Natural killer cell treated with Interleukin-12 subunit alpha and Interleukin-12 subunit beta and Interleukin-15 and Interleukin-18, amount 100 ng/mL, for 72 hours (primary cell): ENCODE results near the gene BACH2. TPM values are rescaled to one million over a fixed set of nuclear protein-coding genes. Genes with fewer than 3 reads are reported as not detected.
"Not testable (repeated sequence)": the region's sequence is repeated elsewhere in the genome, so short reads cannot be mapped to it uniquely, and the experiment has no call there.

ENCODE experiments used
- ATAC-seq, 2 donors: fragments of 150-1000 bp; cut with Tn5 transposase in 1 of 2; sonication (Bioruptor Pico), chemical (Tn5 transposase) in 1 of 2; 2 replicates each; pipeline ENCODE4 v1.10.0; 2021
- DNase-seq: peaks from one replicate; pipeline ENCODE4 v3.0.0; 2022; ENCODE audit warnings: low spot score
- H3K27ac Mint-ChIP-seq, 2 donors: 1 replicate in 1 of 2; 2 replicates in 1 of 2; pipeline ENCODE4 v1.8.0; 2022; ENCODE audit warnings: mixed read lengths in 2 of 2, mild to moderate bottlenecking in 1 of 2, moderate library complexity in 1 of 2
- H3K27me3 Mint-ChIP-seq, 2 donors: 1 replicate in 1 of 2; 2 replicates in 1 of 2; pipeline ENCODE4 v1.8.0; 2022; ENCODE audit warnings: mixed read lengths in 2 of 2
- H3K36me3 Mint-ChIP-seq: one replicate; pipeline ENCODE4 v1.8.0; 2022; ENCODE audit warnings: mixed read lengths
- H3K4me1 Mint-ChIP-seq, 2 donors: 1 replicate in 1 of 2; 2 replicates in 1 of 2; pipeline ENCODE4 v1.8.0; 2022; ENCODE audit warnings: low read depth in 2 of 2, mixed read lengths in 2 of 2, mild to moderate bottlenecking in 1 of 2
- H3K4me3 Mint-ChIP-seq: one replicate; pipeline ENCODE4 v1.8.0; 2022; ENCODE audit warnings: mixed read lengths
- H3K9me3 Mint-ChIP-seq: 2 replicates; pipeline ENCODE4 v1.8.0; 2022; ENCODE audit warnings: mixed read lengths
- total RNA-seq, 2 donors: library from RNA; stranded (reverse); gene quantifications; one replicate each; pipeline ENCODE4 v1.2.3, GENCODE V29; 2022

The BACH2 gene
- total RNA-seq, 2 donors from 2014 or later, result 3.1 to 5.8 TPM

- H3K36me3 Mint-ChIP-seq, result no peaks in the 10 kb centered on the region
- peaks cover 3% of the 10 kb centered on the region in 2 donors for H3K4me1 Mint-ChIP-seq
- peak in 1 of 2 donors; percentile 80 for ATAC-seq
Observed at GRCh38 chr6:89979481-89980119, 317.0 kb downstream of the BACH2 start.

GRCh38 chr6:89978749-89979145 is 317.9 kb downstream of the BACH2 start:
- Mint-ChIP-seq H3K9me3 (no peaks in the 10 kb centered on the region), H3K27me3 (no peaks in the 10 kb centered on the region), H3K4me3 (no peak overlapping the region), H3K27ac (no peak overlapping the region), H3K4me1 (peaks cover 3% of the 10 kb centered on the region in 2 donors), H3K36me3 (no peaks in the 10 kb centered on the region)
- DNase-seq (no peak), ATAC-seq (no peak)

More at GRCh38 chr6:89979481-89980119, 317.0 kb downstream of the BACH2 start:
- DNase-seq, result no peak
- H3K4me3 Mint-ChIP-seq, result no peak overlapping the region
- no peaks in the 10 kb centered on the region for H3K9me3 Mint-ChIP-seq
- no peak overlapping the region for H3K27ac Mint-ChIP-seq
- no peaks in the 10 kb centered on the region for H3K27me3 Mint-ChIP-seq

- ATAC-seq, result no peak
- no peaks in the 10 kb centered on the region for H3K9me3 Mint-ChIP-seq
- H3K4me1 Mint-ChIP-seq, result peaks cover 3% of the 10 kb centered on the region in 2 donors
- H3K27me3 Mint-ChIP-seq, result no peaks in the 10 kb centered on the region
- no peaks in the 10 kb centered on the region for H3K36me3 Mint-ChIP-seq
- DNase-seq, result no peak
- H3K4me3 Mint-ChIP-seq, result no peak overlapping the region
- no peak overlapping the region for H3K27ac Mint-ChIP-seq
Observed at GRCh38 chr6:89977808-89978748, 318.6 kb downstream of the BACH2 start.

- Mint-ChIP-seq H3K36me3 (no peaks in the 10 kb centered on the region), H3K4me3 (no peak overlapping the region), H3K27ac (no peak overlapping the region), H3K27me3 (no peaks in the 10 kb centered on the region), H3K4me1 (peaks cover 3 to 5% of the 10 kb centered on the region in 2 donors), H3K9me3 (no peaks in the 10 kb centered on the region)
- ATAC-seq (no peak), DNase-seq (no peak)
Observed at GRCh38 chr6:89976694-89977020, 320.0 kb downstream of the BACH2 start.

- Mint-ChIP-seq H3K27ac (peak overlapping the region in 1 of 2 donors; percentile 15), H3K27me3 (no peaks in the 10 kb centered on the region), H3K4me1 (peaks cover 3 to 8% of the 10 kb centered on the region in 2 donors), H3K9me3 (no peaks in the 10 kb centered on the region), H3K4me3 (no peak overlapping the region), H3K36me3 (no peaks in the 10 kb centered on the region)
- no peak for ATAC-seq
- no peak for DNase-seq
Observed at GRCh38 chr6:89975991-89976693, 320.5 kb downstream of the BACH2 start.

- Mint-ChIP-seq H3K4me3 (no peak overlapping the region), H3K36me3 (no peaks in the 10 kb centered on the region), H3K27me3 (no peaks in the 10 kb centered on the region), H3K9me3 (no peaks in the 10 kb centered on the region), H3K27ac (peak overlapping the region in 1 of 2 donors; percentile 15), H3K4me1 (peaks cover 3 to 8% of the 10 kb centered on the region in 2 donors)
- ATAC-seq (no peak), DNase-seq (no peak)
Observed at GRCh38 chr6:89975366-89975765, 321.3 kb downstream of the BACH2 start.

- ATAC-seq (no peak), DNase-seq (no peak)
- peaks cover 3 to 8% of the 10 kb centered on the region in 2 donors for H3K4me1 Mint-ChIP-seq
- no peak overlapping the region for H3K4me3 Mint-ChIP-seq
- no peaks in the 10 kb centered on the region for H3K36me3 Mint-ChIP-seq
- H3K27me3 Mint-ChIP-seq, result no peaks in the 10 kb centered on the region
- H3K27ac Mint-ChIP-seq, result no peak overlapping the region
- no peaks in the 10 kb centered on the region for H3K9me3 Mint-ChIP-seq
Observed at GRCh38 chr6:89974834-89975233, 321.8 kb downstream of the BACH2 start.

GRCh38 chr6:89972025-89972381 is 324.6 kb downstream of the BACH2 start:
- DNase-seq (no peak), ATAC-seq (no peak)
- H3K9me3 Mint-ChIP-seq, result no peaks in the 10 kb centered on the region
- H3K27ac Mint-ChIP-seq, result no peak overlapping the region
- peaks cover 3 to 8% of the 10 kb centered on the region in 2 donors for H3K4me1 Mint-ChIP-seq
- no peaks in the 10 kb centered on the region for H3K27me3 Mint-ChIP-seq
- no peaks in the 10 kb centered on the region for H3K36me3 Mint-ChIP-seq
- no peak overlapping the region for H3K4me3 Mint-ChIP-seq

- DNase-seq, H3K4me3 Mint-ChIP-seq, H3K9me3 Mint-ChIP-seq, H3K27me3 Mint-ChIP-seq, H3K27ac Mint-ChIP-seq, ATAC-seq, H3K4me1 Mint-ChIP-seq, H3K36me3 Mint-ChIP-seq: not testable (repeated sequence)
Observed at GRCh38 chr6:89971338-89972024, 325.2 kb downstream of the BACH2 start.

GRCh38 chr6:89970609-89971337 is 325.9 kb downstream of the BACH2 start:
- Mint-ChIP-seq H3K27me3 (no peaks in the 10 kb centered on the region), H3K27ac (no peak overlapping the region), H3K36me3 (no peaks in the 10 kb centered on the region), H3K9me3 (no peaks in the 10 kb centered on the region), H3K4me3 (no peak overlapping the region), H3K4me1 (peaks cover 0 to 8% of the 10 kb centered on the region in 2 donors)
- ATAC-seq (no peak), DNase-seq (no peak)

- Mint-ChIP-seq H3K27ac (no peak overlapping the region), H3K4me3 (no peak overlapping the region), H3K27me3 (no peaks in the 10 kb centered on the region), H3K4me1 (peaks cover 4 to 8% of the 10 kb centered on the region in 2 donors), H3K9me3 (no peaks in the 10 kb centered on the region), H3K36me3 (no peaks in the 10 kb centered on the region)
- no peak for DNase-seq
- ATAC-seq, result no peak
Observed at GRCh38 chr6:89970072-89970471, 326.6 kb downstream of the BACH2 start.

GRCh38 chr6:89966913-89967312 is 329.7 kb downstream of the BACH2 start:
- Mint-ChIP-seq H3K36me3 (no peaks in the 10 kb centered on the region), H3K4me3 (no peak overlapping the region), H3K9me3 (no peaks in the 10 kb centered on the region), H3K27ac (no peak overlapping the region), H3K4me1 (peaks cover 5 to 11% of the 10 kb centered on the region in 2 donors), H3K27me3 (no peaks in the 10 kb centered on the region)
- DNase-seq, result no peak
- ATAC-seq, result no peak

- no peaks in the 10 kb centered on the region for H3K27me3 Mint-ChIP-seq
- no peaks in the 10 kb centered on the region for H3K36me3 Mint-ChIP-seq
- H3K4me1 Mint-ChIP-seq, result peaks cover 4 to 14% of the 10 kb centered on the region in 2 donors
- ATAC-seq (no peak), DNase-seq (no peak)
- H3K4me3 Mint-ChIP-seq, result no peak overlapping the region
- H3K9me3 Mint-ChIP-seq, result no peaks in the 10 kb centered on the region
- H3K27ac Mint-ChIP-seq, result no peak overlapping the region
Observed at GRCh38 chr6:89966228-89966544, 330.5 kb downstream of the BACH2 start.
